Ramos (cell line): ENCODE data around the gene KCNK17.

Source experiments
- in situ Hi-C: fragments of 300-500 bp; cut with MboI; formaldehyde crosslinking; loops from one replicate; pipeline ENCODE4 v1.14.3; 2022; ENCODE audit warnings: low sequenced_read_pairs; ENCODE audit not compliant: unreplicated experiment

KCNK17 gene

DNA sequence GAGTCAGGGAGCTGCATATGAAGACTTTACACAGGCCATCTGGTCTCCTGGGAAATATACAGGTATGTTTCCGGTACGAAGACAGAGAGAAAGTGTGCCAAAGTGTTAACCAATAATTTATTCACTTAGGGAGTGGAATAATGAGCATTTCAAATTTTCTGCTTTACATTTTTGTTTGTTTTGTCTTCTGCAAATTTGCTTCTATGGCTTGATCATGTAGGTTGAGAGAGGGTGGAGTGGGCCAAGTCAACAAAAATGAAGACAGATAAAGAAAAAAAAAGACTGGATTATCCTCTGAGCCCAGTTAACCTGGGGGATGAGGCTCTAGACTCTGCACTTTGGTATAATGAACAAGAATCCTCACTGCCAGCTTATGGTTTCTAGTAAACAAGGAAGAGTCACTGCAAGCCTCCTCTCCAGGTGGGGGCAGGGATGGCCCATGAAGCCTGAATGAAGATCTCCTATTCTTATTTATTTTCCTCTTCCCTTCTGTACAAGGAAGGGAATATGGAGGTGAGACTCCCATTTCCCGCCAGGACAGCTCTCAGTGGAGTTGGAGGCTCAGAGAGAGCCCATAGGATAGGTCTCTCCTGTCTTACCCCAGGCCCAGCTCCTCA lies 37.7 kb downstream of the KCNK17 start:
- in situ Hi-C loops: no loop called here

DNA sequence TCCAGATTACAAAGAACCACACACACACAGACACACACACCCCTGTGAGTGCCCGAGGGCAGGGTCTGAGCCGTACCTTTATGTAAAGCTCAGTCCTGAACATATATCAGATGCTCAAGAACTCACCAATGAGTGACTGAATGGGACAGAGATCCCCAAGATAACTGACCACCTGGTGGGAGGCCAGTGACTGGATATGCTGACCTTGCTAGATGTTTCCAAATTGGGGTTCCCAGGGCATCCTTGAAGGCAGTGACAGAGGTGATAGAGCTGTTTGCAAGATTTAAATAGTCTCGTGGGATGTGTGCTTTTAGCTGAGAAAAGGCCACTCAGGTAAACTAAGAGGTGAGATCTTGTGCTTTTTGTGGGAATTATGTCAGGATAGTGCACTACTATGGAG lies 39.3 kb downstream of the KCNK17 start:
- in situ Hi-C loops: no loop called here

DNA sequence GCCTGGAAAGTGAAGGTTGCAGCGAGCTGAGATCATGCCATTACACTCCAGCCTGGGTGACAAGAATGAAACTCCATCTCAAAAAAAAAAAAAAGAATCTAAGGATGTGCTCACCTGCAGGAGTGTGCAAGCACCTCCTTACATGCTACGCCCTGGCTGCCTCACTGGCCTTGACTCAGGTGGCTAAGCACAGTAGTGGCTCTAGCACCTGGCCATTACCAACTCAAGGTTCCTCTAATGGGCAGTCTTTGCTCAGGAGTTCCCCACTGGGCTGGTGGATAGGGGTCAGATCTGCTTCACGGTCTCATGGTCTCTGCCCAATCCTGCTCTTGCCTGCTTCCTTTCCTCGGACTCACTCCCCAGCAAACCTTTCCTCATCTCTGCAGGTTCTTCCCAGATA lies 39.7 kb downstream of the KCNK17 start:
- in situ Hi-C loops: no loop called here

DNA sequence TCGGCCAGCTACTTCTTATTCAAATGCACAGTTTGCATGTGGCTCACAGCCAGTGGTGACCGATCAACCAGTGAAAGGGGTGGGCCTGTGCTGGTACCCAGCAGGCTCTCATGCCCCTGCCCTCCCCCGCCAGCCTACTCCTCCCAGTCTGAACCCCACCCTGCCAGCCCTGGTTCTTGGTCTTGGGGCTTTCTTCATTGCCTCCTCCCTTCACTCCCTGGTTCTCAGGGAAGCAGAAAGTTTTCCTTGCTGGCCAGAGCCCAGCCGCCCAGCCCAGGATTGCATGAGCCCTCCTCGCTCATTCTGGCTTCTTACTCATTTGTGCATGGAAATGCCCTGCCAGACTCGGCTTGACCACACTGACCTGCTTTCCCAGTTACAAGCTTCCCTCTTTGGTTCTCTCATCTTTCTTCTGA lies 40.8 kb downstream of the KCNK17 start:
- in situ Hi-C loops: no loop called here

DNA sequence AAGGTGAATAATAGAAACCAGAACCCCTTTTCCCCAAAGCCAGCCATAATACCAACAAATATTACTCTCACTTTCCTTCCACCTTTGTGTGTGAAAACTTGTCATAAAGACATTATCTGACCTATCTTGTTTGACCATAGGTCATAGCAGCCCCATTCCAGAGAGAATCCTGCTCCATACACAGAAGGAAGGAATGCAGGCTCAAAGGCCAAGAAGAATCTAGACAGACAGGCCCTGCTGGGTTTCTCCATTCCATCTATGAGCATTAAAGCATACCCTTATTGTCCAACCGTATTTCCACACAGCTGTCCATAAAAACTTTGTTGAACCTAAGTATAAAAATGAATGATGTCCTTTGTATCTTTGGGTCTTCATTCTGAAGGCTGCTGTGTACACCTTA lies 44.3 kb downstream of the KCNK17 start:
- in situ Hi-C loops: no loop called here

DNA sequence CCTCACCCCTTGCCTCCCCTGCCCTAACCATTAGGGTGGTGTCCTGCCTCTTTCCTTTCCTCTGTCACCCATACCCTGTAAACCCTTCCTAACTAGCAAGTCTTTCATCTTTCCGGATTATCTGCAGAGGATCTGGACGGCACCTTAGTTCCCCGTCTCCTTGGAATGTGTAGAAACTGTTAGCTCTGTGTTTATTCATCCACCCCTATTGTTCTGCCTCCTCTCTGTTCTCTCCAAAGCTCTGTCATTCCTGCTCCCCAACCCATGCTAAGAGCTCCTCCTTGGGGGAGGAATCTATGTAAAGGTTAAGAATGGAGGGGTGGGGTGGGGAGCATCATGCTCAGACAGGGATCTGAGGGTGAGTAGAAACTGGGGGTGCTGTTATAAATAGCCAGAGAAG lies 45.5 kb downstream of the KCNK17 start:
- in situ Hi-C loops: no loop called here

DNA sequence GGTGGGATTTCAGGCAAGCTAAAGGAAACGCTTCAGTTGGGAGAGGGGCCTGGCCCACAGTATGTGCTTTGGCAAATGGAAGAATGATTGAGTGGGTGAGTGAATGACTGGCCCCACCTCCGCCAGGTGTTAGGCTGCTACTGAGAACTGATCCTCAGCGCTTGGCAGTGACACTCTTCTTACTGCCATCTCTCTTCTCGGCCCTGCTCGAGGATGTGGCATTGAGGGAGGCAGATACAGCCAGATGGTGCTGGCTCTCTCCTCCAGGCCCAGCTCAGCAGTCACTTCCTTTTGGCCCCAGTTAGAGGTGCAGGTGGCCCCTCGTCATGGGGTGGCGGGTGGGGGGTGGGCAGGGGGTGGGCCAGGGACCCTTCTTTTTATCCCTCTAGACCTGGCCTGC lies 46.0 kb downstream of the KCNK17 start:
- in situ Hi-C loops: no loop called here

DNA sequence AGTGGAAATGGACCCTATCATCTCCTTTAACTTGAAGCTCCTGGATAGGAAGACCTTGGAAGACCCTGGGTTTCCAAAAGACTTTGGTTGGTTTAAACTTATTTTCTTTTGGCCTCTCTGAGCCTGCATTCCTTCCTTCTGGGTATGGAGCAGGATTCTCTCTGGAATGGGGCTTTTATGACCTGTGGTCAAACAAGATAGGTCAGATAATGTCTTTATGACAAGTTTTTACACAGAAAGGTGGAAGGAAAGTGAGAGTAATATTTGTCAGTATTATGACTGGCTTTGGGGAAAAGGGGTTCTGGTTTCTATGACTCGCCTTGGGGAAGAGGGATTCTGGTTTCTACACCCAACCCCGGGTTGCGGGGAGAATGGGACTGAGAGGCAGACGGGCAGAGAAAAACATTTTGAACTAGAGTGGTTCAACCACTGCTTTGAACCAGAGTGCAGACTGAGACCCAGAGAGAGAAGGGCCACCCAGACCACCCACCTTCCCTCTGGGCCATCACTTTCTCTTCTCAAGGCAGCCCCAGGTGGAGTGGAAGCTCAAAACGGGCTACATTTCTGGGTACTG lies 47.4 kb downstream of the KCNK17 start:
- in situ Hi-C loops: no loop called here

DNA sequence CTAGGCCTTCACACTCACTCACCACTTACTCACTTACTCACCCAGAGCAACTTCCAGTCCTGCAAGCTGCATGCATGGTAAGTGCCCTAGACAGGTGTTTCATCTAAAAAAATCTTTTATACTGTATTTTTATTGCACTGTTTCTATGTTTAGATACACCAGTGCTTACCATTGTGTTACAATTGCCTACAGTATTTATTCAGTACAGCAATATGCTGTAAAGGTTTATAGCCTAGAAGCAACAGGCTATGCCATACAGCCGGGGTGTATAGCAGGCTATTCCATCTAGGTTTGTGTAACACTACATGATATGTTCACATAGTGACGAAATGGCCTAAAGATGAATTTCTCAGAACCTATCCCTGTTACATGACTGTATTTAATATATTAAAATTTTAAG lies 47.8 kb downstream of the KCNK17 start:
- in situ Hi-C loops: no loop called here

DNA sequence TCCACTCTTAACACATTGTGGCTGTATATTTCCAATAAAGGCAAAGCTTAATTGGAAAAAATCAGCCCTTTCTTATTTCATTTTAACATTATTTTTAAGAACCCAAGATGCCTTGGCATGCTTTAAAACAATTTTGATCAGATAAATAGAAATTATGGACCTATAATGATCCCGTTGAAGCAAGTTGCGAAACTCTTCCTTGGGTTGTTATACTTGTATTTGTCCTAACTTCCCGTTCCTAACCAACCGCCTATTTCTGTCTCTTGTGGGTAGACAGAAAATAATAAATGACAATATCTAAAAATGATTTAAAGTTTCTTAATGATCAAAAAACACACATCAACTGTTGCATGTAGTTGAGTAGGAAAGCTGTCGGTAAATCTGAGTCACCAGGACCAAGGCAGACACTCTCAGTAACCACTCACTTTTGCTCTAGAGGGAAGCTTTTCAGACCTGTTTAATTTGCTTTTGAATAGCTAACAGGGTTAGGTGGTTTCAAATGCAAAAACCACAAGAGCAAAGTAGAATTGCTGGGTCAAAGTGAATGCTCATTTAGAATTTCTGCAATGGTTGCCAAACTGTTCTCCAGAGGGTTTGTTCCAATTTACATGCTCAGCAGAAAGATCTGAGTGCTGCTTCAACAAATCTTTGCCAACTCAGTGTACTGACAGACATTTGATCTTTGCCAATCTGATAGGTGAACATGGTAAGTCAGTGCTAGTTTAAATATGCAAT lies 50.7 kb downstream of the KCNK17 start:
- in situ Hi-C loops: no loop called here

DNA sequence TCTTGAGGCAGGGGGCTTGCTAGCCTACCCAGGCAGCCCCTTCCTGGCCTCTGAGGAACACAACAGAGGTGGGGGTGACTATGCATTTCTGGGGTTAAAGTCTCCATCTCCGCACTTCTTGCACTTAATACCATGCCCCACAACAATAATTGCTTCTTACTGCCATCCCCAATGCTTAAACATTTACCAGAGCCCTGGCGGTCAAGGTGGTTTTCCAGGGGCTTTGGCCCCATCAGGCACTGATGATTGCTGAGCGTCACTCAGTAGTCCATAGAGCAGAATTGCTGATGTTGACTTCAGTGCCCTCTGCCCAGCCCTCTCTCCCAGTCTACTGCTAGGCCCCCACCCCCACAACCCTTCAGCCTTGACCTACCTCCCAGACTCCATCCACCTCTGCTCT lies 52.5 kb downstream of the KCNK17 start:
- in situ Hi-C loops: no loop called here

DNA sequence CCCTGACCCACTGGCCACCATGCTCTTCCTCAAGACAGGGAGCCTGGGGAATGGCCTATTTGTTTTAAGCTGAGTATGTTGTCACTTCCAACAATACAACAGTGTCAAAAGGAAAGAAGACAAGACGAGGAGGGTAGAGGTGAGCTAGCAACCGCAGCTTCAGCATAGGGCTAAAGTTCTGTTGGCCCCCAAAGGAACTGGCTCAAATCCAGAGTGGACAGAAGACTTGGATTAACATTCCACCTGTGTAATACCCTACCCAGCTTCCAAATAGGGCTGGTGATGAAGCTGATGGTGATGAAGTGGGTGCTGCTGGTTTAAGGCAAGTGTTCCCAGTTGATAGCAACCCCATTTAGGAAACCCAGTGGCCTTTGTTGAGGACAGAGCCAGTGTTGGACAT lies 53.3 kb downstream of the KCNK17 start:
- in situ Hi-C loops: no loop called here

DNA sequence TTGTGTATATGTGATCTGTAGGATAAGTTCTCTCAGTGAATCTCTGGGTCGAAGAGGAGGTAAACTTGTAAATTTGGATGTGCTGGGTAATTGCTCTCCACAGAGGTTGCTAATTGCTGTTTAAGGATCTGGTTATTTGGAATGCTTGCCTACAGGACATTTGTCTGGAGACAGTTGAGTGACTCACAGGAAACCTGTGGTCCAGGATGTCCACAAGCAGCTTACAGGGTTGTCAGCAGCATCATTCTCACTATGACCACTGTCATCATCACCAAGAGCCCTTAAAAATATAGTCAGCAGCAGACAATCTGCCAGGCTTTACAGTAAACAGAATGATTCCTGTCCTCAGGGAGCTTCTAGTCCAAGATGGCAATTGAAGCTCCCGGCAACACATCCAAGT lies 53.8 kb downstream of the KCNK17 start:
- in situ Hi-C loops: no loop called here

DNA sequence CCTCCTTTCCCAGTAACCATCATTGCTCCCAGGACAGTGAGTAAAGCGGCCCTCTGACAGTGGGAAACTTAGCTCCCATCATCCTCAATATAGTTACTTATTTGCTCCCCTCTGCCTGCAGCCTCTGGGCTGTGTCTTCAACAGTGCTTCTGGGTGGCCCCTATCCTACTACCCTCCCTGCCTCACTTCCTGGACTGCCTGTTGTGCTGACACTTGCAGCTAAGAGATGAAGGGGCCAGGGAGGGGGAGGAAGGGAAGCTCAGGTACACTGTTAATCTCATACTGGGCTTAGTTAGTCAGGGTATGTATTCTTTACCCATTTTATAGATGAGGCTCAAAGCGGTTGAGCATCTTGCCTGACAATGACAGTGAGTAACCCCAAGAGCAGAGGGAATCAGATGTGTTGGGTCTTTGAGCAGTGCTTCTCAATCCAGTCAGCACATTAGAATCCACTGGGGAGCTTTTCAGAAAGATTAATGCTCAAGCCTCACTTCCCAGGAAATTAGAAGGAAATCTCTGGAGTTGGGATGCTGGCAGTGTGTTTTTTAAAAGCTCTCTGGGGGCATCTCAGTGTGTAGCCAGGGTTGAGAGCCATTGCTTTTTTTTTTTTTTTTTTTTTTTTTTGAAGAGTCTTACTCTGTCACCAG lies 57.8 kb downstream of the KCNK17 start:
- in situ Hi-C loops: no loop called here

DNA sequence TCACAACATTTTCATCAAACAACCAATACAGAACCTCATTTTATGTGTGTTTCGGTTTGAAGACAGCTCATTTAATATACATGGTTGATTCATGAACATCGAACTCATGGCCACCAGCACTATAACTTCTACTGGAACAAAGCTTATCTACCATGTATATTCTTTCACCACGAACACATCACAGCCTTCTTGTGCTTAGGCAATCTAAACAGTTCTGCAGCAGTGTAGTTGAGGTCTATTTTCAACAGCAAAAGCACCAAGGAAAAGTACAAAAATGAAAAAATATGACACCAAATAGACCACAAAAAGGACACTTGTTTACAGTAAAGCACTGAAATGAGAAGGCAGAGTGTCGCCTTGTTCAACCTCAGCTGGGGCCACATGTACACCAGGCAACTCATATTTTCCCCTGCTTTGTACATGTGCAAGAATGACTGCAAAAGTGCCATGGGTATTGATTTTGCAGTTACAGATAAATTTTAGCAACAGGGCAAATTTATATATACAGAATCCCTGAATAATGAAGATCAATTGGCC lies 59.2 kb downstream of the KCNK17 start:
- in situ Hi-C loops: no loop called here

DNA sequence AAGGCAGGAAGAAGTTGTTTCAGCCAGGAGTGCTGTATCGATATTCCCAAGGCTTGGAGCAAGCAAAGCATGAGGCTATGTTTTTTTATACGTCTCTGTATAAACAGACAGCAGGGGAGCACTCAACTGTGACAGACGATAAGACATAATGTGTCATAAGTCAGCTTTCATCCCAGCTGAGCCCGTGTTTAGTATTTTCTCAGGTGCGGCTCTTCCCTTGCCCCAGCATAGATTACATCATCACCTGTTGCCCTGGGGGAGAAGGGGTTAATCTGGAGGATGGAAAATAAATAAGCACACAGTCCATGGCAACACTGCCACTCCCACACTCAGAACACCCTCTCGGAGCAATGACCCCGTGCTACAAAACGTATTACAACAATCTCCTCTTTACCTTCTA lies 62.8 kb downstream of the KCNK17 start:
- in situ Hi-C loops: no loop called here

DNA sequence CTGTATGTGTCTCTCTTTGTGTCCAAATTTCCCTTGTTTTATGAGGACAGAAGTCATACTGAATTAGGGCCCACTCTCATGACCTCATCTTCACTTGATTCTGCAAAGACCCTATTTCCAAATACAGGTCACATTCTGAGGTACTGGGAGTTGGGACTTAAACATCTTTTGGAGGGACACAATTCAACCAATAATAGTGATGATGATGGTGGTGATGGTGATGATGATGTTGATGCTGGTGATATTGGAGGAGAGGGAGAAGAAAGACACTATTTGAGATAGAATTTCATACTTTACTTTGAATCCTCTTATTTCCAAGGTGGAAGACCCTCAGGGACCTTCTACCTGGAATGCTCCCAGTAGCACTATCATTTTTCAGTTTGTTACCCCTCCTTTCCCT lies 63.7 kb downstream of the KCNK17 start:
- in situ Hi-C loops: no loop called here

DNA sequence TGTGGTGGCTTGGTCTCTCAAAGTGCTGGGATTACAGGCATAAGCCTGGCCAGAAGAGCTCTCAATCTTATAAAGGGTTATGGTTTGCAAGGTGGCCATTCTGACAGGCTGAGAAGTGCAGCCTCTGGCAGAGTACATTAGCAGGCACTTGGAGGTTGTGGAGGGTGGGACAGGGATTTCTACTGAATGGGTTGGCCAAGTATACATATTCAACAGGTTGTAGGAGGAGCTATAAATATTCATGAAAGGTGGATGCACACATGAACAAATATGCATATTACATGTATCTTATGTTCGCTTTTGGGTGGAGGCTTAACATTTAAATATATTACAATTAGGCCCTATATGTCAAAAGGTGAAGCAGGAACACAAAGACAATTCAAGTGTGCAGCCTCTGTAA lies 64.9 kb downstream of the KCNK17 start:
- in situ Hi-C loops: no loop called here
